ENCODE data around the gene AMMECR1L. TPM values are rescaled to one million over a fixed set of nuclear protein-coding genes. Genes with fewer than 3 reads are reported as not detected.
A peak's percentile ranks its signal among the peaks of the same experiment; 100 is the strongest.

Gene AMMECR1L
- total and polyA plus RNA-seq, 2 of the 4 experiments (the other 2 are of a cell fraction), result 13.4 to 14.0 TPM

GRCh38 chr2:127932199-127932876 is 46.6 kb upstream of the AMMECR1L start:
- Histone ChIP-seq H3K9me3 (ENCODE audit: control insufficient read depth, insufficient read depth, low read length) (no peaks in the 10 kb centered on the region), H4K91ac (ENCODE audit: insufficient read depth, low read depth, low read length) (no peak overlapping the region), H3K9ac (ENCODE audit: low read depth, low read length) (no peak overlapping the region), H4K8ac (ENCODE audit: low read depth in 2 of 2, low read length in 2 of 2) (no peak overlapping the region), H2BK5ac (ENCODE audit: low read depth, low read length, poor library complexity, severe bottlenecking) (no peak overlapping the region), H3K18ac (ENCODE audit: low read depth, low read length) (no peak overlapping the region), H3K79me1 (ENCODE audit: low read depth in 1 of 2, low read length in 2 of 2) (no peaks in the 10 kb centered on the region), H3K56ac (ENCODE audit: extremely low read depth, insufficient read depth, low read length) (no peak overlapping the region), H3K27me3 (ENCODE audit: control insufficient read depth, insufficient read depth, low read length) (no peaks in the 10 kb centered on the region), H3K9me1 (ENCODE audit: insufficient read depth, low read length) (no peaks in the 10 kb centered on the region), H3K23ac (ENCODE audit: low read depth, low read length) (no peak overlapping the region), H2BK15ac (ENCODE audit: low read depth, low read length) (no peak overlapping the region), H3K14ac (replicated peaks; ENCODE audit: low read depth, low read length) (no peak overlapping the region), H4K5ac (ENCODE audit: low read depth, low read length) (no peak overlapping the region), H3K4me2 (ENCODE audit: low read depth, low read length) (no peak overlapping the region), H4K20me1 (ENCODE audit: insufficient read depth, low read length) (no peaks in the 10 kb centered on the region), H2BK120ac (ENCODE audit: low read depth, low read length) (no peak overlapping the region), H2AK9ac (replicated peaks; ENCODE audit: low read depth, low read length, poor library complexity) (no peak overlapping the region), H3K27ac (ENCODE audit: insufficient read depth, low read length) (no peak overlapping the region), H3K4me3 (ENCODE audit: insufficient read depth, low read depth, low read length) (no peak overlapping the region), H2BK20ac (ENCODE audit: low read depth, low read length) (no peak overlapping the region), H2AK5ac (ENCODE audit: low read depth, low read length) (no peak overlapping the region), H3K4ac (ENCODE audit: low read depth, low read length) (no peak overlapping the region), H3K4me1 (ENCODE audit: control insufficient read depth, insufficient read depth, low read length) (0 out of 2 replicates have a peak, but pooled peaks cover 2% of the 10 kb centered on the region), H3K36me3 (ENCODE audit: control insufficient read depth, insufficient read depth, low read length) (no peaks in the 10 kb centered on the region), H2AFZ (replicated peaks; ENCODE audit: low read length, poor library complexity) (no peak overlapping the region)
- CTCF ChIA-PET, result no interaction called here
- POLR2A ChIA-PET (ENCODE audit: unreplicated experiment), result no interaction called here
- WGBS, 2 experiments (ENCODE audit: extremely low coverage in 2 of 2, insufficient read length in 1 of 2), result 100% methylated on average over 1 of the region's 7 CpGs; no CpG with 5 or more reads in 1 of the 2 experiments
- peak; percentile 59; the same call in 1 of the 2 replicates for ATAC-seq (ENCODE audit: low read depth)
- TF ChIP-seq CEBPB (IDR thresholded peaks at IDR 0.05; ENCODE audit: low read depth, low read length) (peak; percentile 94), BHLHE40 (IDR thresholded peaks at IDR 0.05; ENCODE audit: low read depth, low read length) (peak; percentile 92), MAFK (IDR thresholded peaks at IDR 0.05; ENCODE audit: low read depth, low read length) (no peak), SMC3 (IDR thresholded peaks at IDR 0.05; ENCODE audit: low read depth, low read length) (no peak), NFE2L2 (IDR thresholded peaks at IDR 0.05; ENCODE audit: low read depth, low read length) (no peak), POLR2A (IDR thresholded peaks at IDR 0.05; ENCODE audit: low read depth, low read length) (no peak), CHD1 (IDR thresholded peaks at IDR 0.05; ENCODE audit: low read depth, low read length) (no peak), FOS (IDR thresholded peaks at IDR 0.05; ENCODE audit: low read depth, low read length) (0 out of 2 replicates have a peak, but pooled peaks have one; percentile 2)
- TF ChIP-seq, protein P1, sequence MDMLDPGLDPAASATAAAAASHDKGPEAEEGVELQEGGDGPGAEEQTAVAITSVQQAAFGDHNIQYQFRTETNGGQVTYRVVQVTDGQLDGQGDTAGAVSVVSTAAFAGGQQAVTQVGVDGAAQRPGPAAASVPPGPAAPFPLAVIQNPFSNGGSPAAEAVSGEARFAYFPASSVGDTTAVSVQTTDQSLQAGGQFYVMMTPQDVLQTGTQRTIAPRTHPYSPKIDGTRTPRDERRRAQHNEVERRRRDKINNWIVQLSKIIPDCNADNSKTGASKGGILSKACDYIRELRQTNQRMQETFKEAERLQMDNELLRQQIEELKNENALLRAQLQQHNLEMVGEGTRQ (IDR thresholded peaks at IDR 0.05; ENCODE audit: low read depth, low read length), result peak; percentile 10; the same call in 1 of the 2 replicates
- intact Hi-C loops (cut with micrococcal nuclease), result no loop called here
- in situ Hi-C loops (cut with MboI; ENCODE audit: low sequenced_read_pairs), result no loop called here
- BruUV-seq (replicated peaks), result no TSS peak
- peak; percentile 84 for DNase-seq
- dilution Hi-C loops (cut with HindIII; ENCODE audit: low sequenced_read_pairs, unreplicated experiment), result no loop called here

Data from IMR-90 (cell line).